Effector memory CD4-positive, alpha-beta T cell (primary cell): ENCODE measurements around the gene HEXA.

ENCODE experiments used
- DNase-seq, 3 donors: peaks; one replicate each; pipeline ENCODE4 v3.0.0-alpha.2; 2020
- H3K27ac ChIP-seq: 2 replicates; pipeline ENCODE4 v1.7.0; 2013; ENCODE audit warnings: mild to moderate bottlenecking, low read length, moderate library complexity; ENCODE audit not compliant: insufficient read depth, poor library complexity, severe bottlenecking
- H3K27me3 ChIP-seq: replicated peaks from 2 replicates; pipeline ENCODE4 v1.7.0; 2013; ENCODE audit warnings: mild to moderate bottlenecking, low read length; ENCODE audit not compliant: insufficient read depth, control insufficient read depth, poor library complexity, severe bottlenecking
- H3K36me3 ChIP-seq: 2 replicates; pipeline ENCODE4 v1.7.0; 2013; ENCODE audit warnings: mild to moderate bottlenecking, low read length, moderate library complexity; ENCODE audit not compliant: control insufficient read depth, insufficient read depth
- H3K4me1 ChIP-seq: 2 replicates; pipeline ENCODE4 v1.7.0; 2013; ENCODE audit warnings: low read length, mild to moderate bottlenecking; ENCODE audit not compliant: control insufficient read depth, insufficient read depth, poor library complexity, severe bottlenecking
- H3K4me3 ChIP-seq: 2 replicates; pipeline ENCODE4 v1.7.0; 2013; ENCODE audit warnings: low read length, low read depth, mild to moderate bottlenecking; ENCODE audit not compliant: insufficient read depth, poor library complexity, severe bottlenecking
- H3K9me3 ChIP-seq: 2 replicates; pipeline ENCODE4 v1.7.0; 2013; ENCODE audit warnings: mild to moderate bottlenecking, low read length, moderate library complexity; ENCODE audit not compliant: control insufficient read depth

Gene HEXA

GRCh38 chr15:72358650-72359171, 17.1 kb downstream of the HEXA start:
- Histone ChIP-seq H3K27ac (no peak overlapping the region), H3K27me3 (no peaks in the 10 kb centered on the region), H3K4me1 (peaks cover 5% of the 10 kb centered on the region), H3K36me3 (peaks cover 34% of the 10 kb centered on the region), H3K4me3 (no peak overlapping the region), H3K9me3 (no peaks in the 10 kb centered on the region)
- no peak for DNase-seq

- Histone ChIP-seq H3K4me1 (peaks cover 5% of the 10 kb centered on the region), H3K27me3 (no peaks in the 10 kb centered on the region), H3K9me3 (no peaks in the 10 kb centered on the region), H3K27ac (no peak overlapping the region), H3K4me3 (no peak overlapping the region), H3K36me3 (peaks cover 39% of the 10 kb centered on the region)
- DNase-seq, result no peak
Observed at GRCh38 chr15:72358121-72358520, 17.7 kb downstream of the HEXA start.

- Histone ChIP-seq H3K9me3 (no peaks in the 10 kb centered on the region), H3K4me1 (peaks cover 5% of the 10 kb centered on the region), H3K27ac (no peak overlapping the region), H3K36me3 (peaks cover 64% of the 10 kb centered on the region), H3K4me3 (no peak overlapping the region), H3K27me3 (no peaks in the 10 kb centered on the region)
- no peak for DNase-seq
Observed at GRCh38 chr15:72354496-72354895, 21.3 kb downstream of the HEXA start.

- Histone ChIP-seq H3K27me3 (no peaks in the 10 kb centered on the region), H3K4me1 (no peaks in the 10 kb centered on the region), H3K27ac (no peak overlapping the region), H3K9me3 (no peaks in the 10 kb centered on the region), H3K36me3 (peaks cover 72% of the 10 kb centered on the region), H3K4me3 (no peak overlapping the region)
- DNase-seq, result no peak
Observed at GRCh38 chr15:72353266-72353665, 22.5 kb downstream of the HEXA start.

DNA sequence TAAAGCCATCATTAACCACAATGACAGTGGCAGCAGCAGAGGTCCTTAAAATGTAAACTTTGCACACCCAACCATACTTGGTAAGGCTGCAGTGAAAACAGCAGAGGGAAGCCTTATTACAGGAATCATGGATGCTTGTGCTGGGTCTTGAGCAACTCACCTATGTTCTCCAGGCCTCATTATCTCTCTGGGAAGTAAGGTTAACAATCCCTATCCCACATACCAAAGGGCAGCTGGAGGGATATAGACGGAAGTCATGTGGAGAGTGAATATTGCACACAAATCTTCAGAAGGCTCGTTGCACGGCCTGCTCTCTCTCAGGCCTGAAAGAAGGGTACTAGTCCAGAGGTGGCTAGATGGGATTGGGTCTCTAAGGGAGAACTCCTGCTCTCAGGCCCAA, 30.0 kb downstream of the HEXA start:
- no peaks in the 10 kb centered on the region for H3K4me1 ChIP-seq
- H3K4me3 ChIP-seq, result no peak overlapping the region
- no peaks in the 10 kb centered on the region for H3K9me3 ChIP-seq
- no peaks in the 10 kb centered on the region for H3K27me3 ChIP-seq
- peaks cover 56% of the 10 kb centered on the region for H3K36me3 ChIP-seq
- no peak for DNase-seq
- no peak overlapping the region for H3K27ac ChIP-seq

DNA sequence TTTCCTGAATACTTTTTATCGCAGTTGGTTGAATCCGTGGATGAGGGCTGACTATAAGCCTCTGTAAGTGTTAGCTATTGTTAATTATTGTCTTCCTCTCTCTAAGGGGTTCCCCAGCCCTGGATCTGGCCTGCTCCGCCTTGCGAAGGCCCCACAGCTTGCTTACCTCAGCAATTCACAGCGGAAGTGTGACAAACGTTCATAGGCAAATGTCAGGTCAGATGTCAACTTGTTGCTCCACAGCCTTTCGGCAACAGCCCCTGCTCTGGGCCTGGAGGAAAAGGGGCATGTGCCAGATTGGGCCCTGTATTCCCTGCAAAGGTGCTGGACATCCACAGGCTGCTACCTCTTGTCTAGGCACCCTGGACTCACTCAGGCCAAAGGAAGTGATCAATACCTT, 30.5 kb downstream of the HEXA start:
- H3K9me3 ChIP-seq, result no peaks in the 10 kb centered on the region
- peaks cover 51% of the 10 kb centered on the region for H3K36me3 ChIP-seq
- no peak for DNase-seq
- H3K4me1 ChIP-seq, result no peaks in the 10 kb centered on the region
- no peak overlapping the region for H3K4me3 ChIP-seq
- no peak overlapping the region for H3K27ac ChIP-seq
- no peaks in the 10 kb centered on the region for H3K27me3 ChIP-seq

DNA sequence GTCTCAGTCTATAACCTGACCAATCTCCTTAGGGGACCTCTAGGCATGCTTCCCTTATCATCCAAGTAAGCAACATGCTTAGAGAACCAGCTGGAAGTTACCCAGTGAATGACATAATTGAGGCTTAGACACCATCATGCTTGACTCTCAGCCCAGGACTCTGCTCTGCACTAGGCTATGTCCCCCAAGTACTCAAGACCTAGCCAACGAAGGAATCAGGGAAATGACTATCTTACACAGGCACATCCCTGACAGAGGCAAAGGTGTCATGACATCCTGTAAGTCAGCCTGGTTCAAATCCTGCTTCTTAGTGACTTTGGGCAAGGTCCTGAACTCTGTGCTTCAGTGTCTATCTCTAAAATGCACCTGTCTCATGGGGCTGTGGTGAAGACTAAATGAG, 31.2 kb downstream of the HEXA start:
- no peak for DNase-seq
- Histone ChIP-seq H3K36me3 (peaks cover 48% of the 10 kb centered on the region), H3K4me3 (no peak overlapping the region), H3K4me1 (no peaks in the 10 kb centered on the region), H3K27ac (no peak overlapping the region), H3K9me3 (no peaks in the 10 kb centered on the region), H3K27me3 (no peaks in the 10 kb centered on the region)

GRCh38 chr15:72342385-72342784, 33.4 kb downstream of the HEXA start:
- no peak overlapping the region for H3K4me3 ChIP-seq
- peaks cover 31% of the 10 kb centered on the region for H3K36me3 ChIP-seq
- DNase-seq, result peak in 1 of 3 donors; percentile 11
- H3K4me1 ChIP-seq, result no peaks in the 10 kb centered on the region
- H3K27ac ChIP-seq, result no peak overlapping the region
- H3K27me3 ChIP-seq, result no peaks in the 10 kb centered on the region
- no peaks in the 10 kb centered on the region for H3K9me3 ChIP-seq

- Histone ChIP-seq H3K36me3 (peaks cover 24% of the 10 kb centered on the region), H3K4me3 (no peak overlapping the region)
- DNase-seq, result no peak
Observed at GRCh38 chr15:72341361-72341760, 34.5 kb downstream of the HEXA start.

GRCh38 chr15:72340366-72340765, 35.4 kb downstream of the HEXA start:
- Histone ChIP-seq H3K4me3 (no peak overlapping the region), H3K27me3 (no peaks in the 10 kb centered on the region), H3K36me3 (peaks cover 14% of the 10 kb centered on the region), H3K9me3 (no peaks in the 10 kb centered on the region), H3K27ac (no peak overlapping the region), H3K4me1 (no peaks in the 10 kb centered on the region)
- no peak for DNase-seq

More at GRCh38 chr15:72341361-72341760, 34.5 kb downstream of the HEXA start:
- H3K27me3 ChIP-seq, result no peaks in the 10 kb centered on the region
- no peaks in the 10 kb centered on the region for H3K9me3 ChIP-seq
- H3K27ac ChIP-seq, result no peak overlapping the region
- H3K4me1 ChIP-seq, result no peaks in the 10 kb centered on the region
